Activated effector memory CD4-positive, alpha-beta T cell treated with anti-CD3 and anti-CD28 coated beads, Interleukin-2, amount 50 U/mL, for 16 hours (primary cell): ENCODE data around the gene SLC20A1.
A peak's percentile ranks its signal among the peaks of the same experiment; 100 is the strongest.

Source experiments
- DNase-seq: peaks from one replicate; pipeline ENCODE4 v3.0.0-alpha.2; 2020

The SLC20A1 gene

GRCh38 chr2:112712465-112712864 is 66.7 kb downstream of the SLC20A1 start:
- DNase-seq = no peak

GRCh38 chr2:112712903-112713584 is 67.3 kb downstream of the SLC20A1 start:
- DNase-seq = peak; percentile 80
